Gastrocnemius medialis (tissue), 4 donors: ENCODE results near the gene ATP10A. TPM values are rescaled to one million over a fixed set of nuclear protein-coding genes. Genes with fewer than 3 reads are reported as not detected.

Experiments
- ATAC-seq, 2 donors: fragments of 150-250 bp; one replicate each; pipeline ENCODE4 v1.9.1; 2016
- DNase-seq, 2 donors: peaks; one replicate each; pipeline ENCODE4 v3.0.0-alpha.2; 2019
- H3K27ac ChIP-seq, 4 donors: fragments of 200-600 bp; sonication (generic); 1 replicate in 1 of 4; 2 replicates in 3 of 4; pipeline ENCODE4 v1.5.1; 2016 to 2018; ENCODE audit warnings: mild to moderate bottlenecking in 2 of 4, moderate library complexity in 1 of 4
- H3K27me3 ChIP-seq, 3 donors: fragments of 200-600 bp; sonication (generic) in 2 of 3; 1 replicate in 1 of 3; 2 replicates in 2 of 3; pipeline versions ENCODE4 v1.5.1 to v1.6.0; 2016 to 2019; ENCODE audit warnings: mild to moderate bottlenecking in 1 of 3, moderate library complexity in 1 of 3
- H3K36me3 ChIP-seq, 2 donors: fragments of 200-600 bp; sonication (generic) in 1 of 2; one replicate each; pipeline ENCODE4 v1.5.1; 2017 to 2018
- H3K4me1 ChIP-seq, 2 donors: fragments of 200-600 bp; sonication (generic) in 1 of 2; one replicate each; pipeline ENCODE4 v1.5.1; 2016 to 2017; ENCODE audit warnings: mild to moderate bottlenecking in 2 of 2
- H3K4me3 ChIP-seq, 4 donors: fragments of 200-600 bp; sonication (generic) in 3 of 4; 1 replicate in 1 of 4; 2 replicates in 3 of 4; pipeline ENCODE4 v1.5.1; 2016 to 2019; ENCODE audit warnings: mild to moderate bottlenecking in 2 of 4
- H3K9me3 ChIP-seq, 3 donors: fragments of 200-600 bp; sonication (generic) in 2 of 3; 1 replicate in 1 of 3; 2 replicates in 2 of 3; pipeline ENCODE4 v1.5.1; 2016 to 2019
- POLR2A ChIP-seq, 2 donors: fragments of 450-650 bp; IDR thresholded peaks; one replicate each; pipeline ENCODE4 v1.6.1; 2017; ENCODE audit warnings: antibody characterized with exemption in 2 of 2, mild to moderate bottlenecking in 2 of 2, moderate library complexity in 2 of 2
- in situ Hi-C, 4 donors: fragments of 200-750 bp; cut with MboI; loops; one replicate each; pipeline versions ENCODE4 v1.15.0 to v1.8.0; 2017; ENCODE audit warnings: low sequenced_read_pairs in 4 of 4
- intact Hi-C: fragments of 100-400 bp; cut with DNase I; formaldehyde crosslinking; loops from one replicate; pipeline ENCODE4 v1.15.1; 2023; ENCODE audit warnings: low total_unique reads
- total RNA-seq, 4 donors: library from RNA; depleted of rRNA; stranded (reverse); fragments of >200 nt; gene quantifications; one replicate each; pipeline versions ENCODE4 v1.1.0 to v1.2.3, GENCODE V29; 2016
- TF ChIP-seq, protein P1 (sequence below), 5 experiments: fragments of 450-650 bp in 3 of 5; fragments of 200-600 bp in 2 of 5; sonication (generic) in 2 of 5; IDR thresholded peaks in 4 of 5; conservative IDR thresholded peaks in 1 of 5; 1 replicate in 4 of 5; 2 replicates in 1 of 5; pipeline ENCODE4 v1.5.1; 2016 to 2019; ENCODE audit warnings: antibody characterized with exemption in 5 of 5, mild to moderate bottlenecking in 3 of 5, moderate library complexity in 3 of 5

Gene ATP10A
- total RNA-seq, 4 donors from 2014 or later: 0.36 to 0.56 (median 0.47) TPM

DNA sequence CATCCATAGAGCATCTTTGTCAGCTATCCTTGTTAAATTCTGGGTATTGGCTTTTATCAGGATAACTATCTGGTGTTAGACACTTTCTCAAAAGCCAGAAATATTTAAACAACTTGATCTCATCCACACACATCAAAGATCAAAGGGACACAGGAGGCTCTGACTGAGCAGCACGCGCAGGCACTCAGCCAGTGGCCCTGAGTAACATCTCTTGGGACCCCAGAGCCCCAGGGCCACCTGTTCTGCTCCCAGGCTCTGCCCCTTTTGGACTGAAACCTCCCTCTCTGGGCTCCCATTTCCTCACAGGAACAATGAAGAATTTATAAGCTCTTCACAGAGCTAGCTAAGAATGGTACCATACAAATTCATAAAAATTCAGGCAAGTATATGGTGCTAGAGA, 16.1 kb downstream of the ATP10A start:
- in situ Hi-C loops (loop anchor here in 1 of 4 donors (25.0 kb wide), 1 partner anchor 90 kb away; no protein-coding TSS in a partner anchor), intact Hi-C loops (no loop called here)
- Histone ChIP-seq H3K36me3 (no peaks in the 10 kb centered on the region), H3K27ac (no peak overlapping the region), H3K4me1 (peaks cover 0 to 8% of the 10 kb centered on the region in 2 donors), H3K9me3 (no peaks in the 10 kb centered on the region), H3K27me3 (no peaks in the 10 kb centered on the region), H3K4me3 (no peak overlapping the region)
- DNase-seq (no peak), ATAC-seq (no peak)
- TF ChIP-seq, protein P1, sequence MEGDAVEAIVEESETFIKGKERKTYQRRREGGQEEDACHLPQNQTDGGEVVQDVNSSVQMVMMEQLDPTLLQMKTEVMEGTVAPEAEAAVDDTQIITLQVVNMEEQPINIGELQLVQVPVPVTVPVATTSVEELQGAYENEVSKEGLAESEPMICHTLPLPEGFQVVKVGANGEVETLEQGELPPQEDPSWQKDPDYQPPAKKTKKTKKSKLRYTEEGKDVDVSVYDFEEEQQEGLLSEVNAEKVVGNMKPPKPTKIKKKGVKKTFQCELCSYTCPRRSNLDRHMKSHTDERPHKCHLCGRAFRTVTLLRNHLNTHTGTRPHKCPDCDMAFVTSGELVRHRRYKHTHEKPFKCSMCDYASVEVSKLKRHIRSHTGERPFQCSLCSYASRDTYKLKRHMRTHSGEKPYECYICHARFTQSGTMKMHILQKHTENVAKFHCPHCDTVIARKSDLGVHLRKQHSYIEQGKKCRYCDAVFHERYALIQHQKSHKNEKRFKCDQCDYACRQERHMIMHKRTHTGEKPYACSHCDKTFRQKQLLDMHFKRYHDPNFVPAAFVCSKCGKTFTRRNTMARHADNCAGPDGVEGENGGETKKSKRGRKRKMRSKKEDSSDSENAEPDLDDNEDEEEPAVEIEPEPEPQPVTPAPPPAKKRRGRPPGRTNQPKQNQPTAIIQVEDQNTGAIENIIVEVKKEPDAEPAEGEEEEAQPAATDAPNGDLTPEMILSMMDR (IDR thresholded peaks at IDR 0.05 in 4 of 5, conservative IDR thresholded peaks at IDR 0.05 in 1 of 5): no peak
- TF ChIP-seq POLR2A (IDR thresholded peaks at IDR 0.05): no peak

DNA sequence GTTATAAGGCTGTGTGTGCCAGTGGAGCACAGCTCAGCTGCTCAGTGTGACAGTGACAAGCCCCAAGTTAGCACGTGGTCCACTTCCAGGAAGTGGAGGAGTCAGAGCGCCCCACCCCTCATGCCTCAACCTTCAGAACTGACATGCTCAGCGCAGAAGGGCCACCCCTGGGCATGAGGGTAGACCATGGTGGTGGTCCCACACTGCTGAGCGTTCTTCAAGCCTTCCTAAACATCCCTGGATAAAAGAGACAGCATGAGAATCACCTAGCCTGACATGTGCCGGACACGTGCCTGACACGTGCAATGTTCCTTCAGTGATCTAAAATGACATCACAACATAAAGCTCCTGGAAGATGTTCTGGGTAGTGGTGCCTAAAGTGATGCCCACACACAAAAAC, 16.8 kb downstream of the ATP10A start:
- H3K27ac ChIP-seq: no peak overlapping the region
- no peak for ATAC-seq
- in situ Hi-C loops: loop anchor here in 1 of 4 donors (25.0 kb wide), 1 partner anchor 91 kb away; no protein-coding TSS in a partner anchor

DNA sequence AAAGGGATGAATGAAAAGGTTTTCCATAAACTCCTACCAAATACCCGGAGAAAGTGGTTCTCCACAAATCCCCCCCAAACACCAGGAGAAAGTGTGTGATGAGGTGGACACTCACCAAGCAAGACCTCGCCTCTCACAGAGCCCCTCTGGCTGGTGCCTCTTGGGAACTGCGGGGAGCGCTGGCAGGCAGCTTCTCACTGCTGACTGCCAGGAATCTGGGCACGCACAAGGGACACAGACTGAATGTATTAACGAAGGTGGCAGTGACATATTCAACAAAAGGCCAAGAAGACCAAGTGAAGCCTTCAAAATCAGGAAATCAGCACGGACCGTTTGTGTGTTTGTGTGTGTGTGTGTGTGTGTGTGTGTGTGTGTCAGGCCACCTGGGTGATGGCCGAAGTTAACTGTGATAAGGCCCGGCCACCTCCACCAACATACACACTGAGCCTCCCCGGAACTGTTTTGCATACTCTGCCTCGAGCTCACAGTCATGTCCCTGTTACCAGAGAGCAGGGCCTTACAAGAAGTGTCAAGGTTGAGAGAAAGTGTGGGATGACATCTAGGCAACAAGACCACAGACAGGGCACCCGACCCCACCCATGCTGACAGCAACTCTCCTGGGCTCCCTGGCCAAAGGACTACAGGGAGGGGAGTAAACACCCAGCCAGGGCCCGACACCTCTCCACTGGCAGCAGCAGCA, 18.0 kb downstream of the ATP10A start:
- Histone ChIP-seq H3K9me3 (no peaks in the 10 kb centered on the region), H3K36me3 (no peaks in the 10 kb centered on the region), H3K4me3 (no peak overlapping the region), H3K4me1 (peaks cover 0 to 17% of the 10 kb centered on the region in 2 donors), H3K27me3 (no peaks in the 10 kb centered on the region), H3K27ac (no peak overlapping the region)
- TF ChIP-seq, protein P1 (IDR thresholded peaks at IDR 0.05 in 4 of 5, conservative IDR thresholded peaks at IDR 0.05 in 1 of 5): no peak
- TF ChIP-seq POLR2A (IDR thresholded peaks at IDR 0.05): no peak
- DNase-seq (no peak), ATAC-seq (no peak)
- in situ Hi-C loops (loop anchor here in 1 of 4 donors (25.0 kb wide), 1 partner anchor 92 kb away; no protein-coding TSS in a partner anchor), intact Hi-C loops (no loop called here)

More for the DNA sequence above, 16.8 kb downstream of the ATP10A start:
- Histone ChIP-seq H3K4me1 (peaks cover 0 to 8% of the 10 kb centered on the region in 2 donors), H3K36me3 (no peaks in the 10 kb centered on the region), H3K4me3 (no peak overlapping the region), H3K27me3 (no peaks in the 10 kb centered on the region), H3K9me3 (no peaks in the 10 kb centered on the region)
- no peak for DNase-seq
- intact Hi-C loops: no loop called here
- TF ChIP-seq, protein P1 (IDR thresholded peaks at IDR 0.05 in 4 of 5, conservative IDR thresholded peaks at IDR 0.05 in 1 of 5): no peak
- no peak for TF ChIP-seq POLR2A (IDR thresholded peaks at IDR 0.05)

DNA sequence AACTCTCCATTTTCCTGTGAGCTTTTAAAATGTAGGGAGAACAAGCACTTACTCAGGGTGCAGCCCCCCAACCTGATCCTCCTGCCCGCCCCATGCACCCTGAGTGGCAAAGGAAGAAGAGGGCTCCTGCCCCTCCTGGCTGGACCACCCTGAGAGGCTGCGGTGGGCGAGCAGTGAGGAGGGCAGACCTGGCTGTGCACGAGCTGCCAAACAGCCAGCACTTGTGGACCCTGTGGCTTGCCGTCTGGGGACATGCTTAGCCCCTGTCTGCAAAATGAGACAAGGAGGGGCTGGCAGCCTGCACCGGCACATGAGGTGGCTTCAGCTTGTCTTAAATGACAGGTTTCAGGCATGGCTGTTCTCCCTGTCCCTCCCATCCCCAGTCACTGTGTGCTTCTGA, 18.6 kb downstream of the ATP10A start:
- Histone ChIP-seq H3K36me3 (no peaks in the 10 kb centered on the region), H3K9me3 (no peaks in the 10 kb centered on the region), H3K27me3 (no peaks in the 10 kb centered on the region), H3K4me1 (peaks cover 0 to 14% of the 10 kb centered on the region in 2 donors), H3K27ac (no peak overlapping the region), H3K4me3 (no peak overlapping the region)
- no peak for DNase-seq
- in situ Hi-C loops: loop anchor here in 1 of 4 donors (25.0 kb wide), 1 partner anchor 93 kb away; no protein-coding TSS in a partner anchor
- no peak for ATAC-seq
- no peak for TF ChIP-seq POLR2A (IDR thresholded peaks at IDR 0.05)
- TF ChIP-seq, protein P1 (IDR thresholded peaks at IDR 0.05 in 4 of 5, conservative IDR thresholded peaks at IDR 0.05 in 1 of 5): no peak
- intact Hi-C loops: no loop called here
